HG03095 (cell line): Measurements from ENCODE around the gene PRKAA1.
"Not testable (repeated sequence)": the region's sequence is repeated elsewhere in the genome, so short reads cannot be mapped to it uniquely, and the experiment has no call there.

Source experiments
- ATAC-seq: cut with Tn5 transposase; IDR thresholded peaks from one replicate; pipeline ENCODE4 v1.9.1; 2021; ENCODE audit warnings: moderate library complexity; ENCODE audit not compliant: unreplicated experiment

The PRKAA1 gene

GRCh38 chr5:40734986-40735385, 63.2 kb downstream of the PRKAA1 start:
- ATAC-seq = no peak

- no peak for ATAC-seq
These were observed 64.2 kb downstream of the PRKAA1 start for GRCh38 chr5:40733879-40734563.

GRCh38 chr5:40733434-40733833, 64.7 kb downstream of the PRKAA1 start:
- no peak for ATAC-seq

- ATAC-seq = not testable (repeated sequence)
These were observed 75.7 kb downstream of the PRKAA1 start for GRCh38 chr5:40722497-40722911.

- ATAC-seq = no peak
These were observed 78.1 kb downstream of the PRKAA1 start for GRCh38 chr5:40720069-40720468.

GRCh38 chr5:40717281-40717680, 80.9 kb downstream of the PRKAA1 start:
- no peak for ATAC-seq

GRCh38 chr5:40716590-40716989, 81.6 kb downstream of the PRKAA1 start:
- ATAC-seq = no peak

- no peak for ATAC-seq
These were observed 82.2 kb downstream of the PRKAA1 start for GRCh38 chr5:40716000-40716399.

GRCh38 chr5:40714001-40714400, 84.2 kb downstream of the PRKAA1 start:
- ATAC-seq = no peak

GRCh38 chr5:40710575-40710974, 87.6 kb downstream of the PRKAA1 start:
- not testable (repeated sequence) for ATAC-seq
